Loucy (cell line): ENCODE data around the gene MRGPRE.

ENCODE experiments used
- H2AFZ ChIP-seq: fragments of 200-600 bp; sonication (generic); 2 replicates; pipeline ENCODE4 v1.6.0; 2016; ENCODE audit warnings: antibody characterized with exemption, mild to moderate bottlenecking, low read length, moderate library complexity
- H3F3A ChIP-seq: fragments of 200-600 bp; 2 replicates; pipeline ENCODE4 v1.6.0; 2016; ENCODE audit warnings: antibody characterized with exemption, low read depth, mild to moderate bottlenecking
- H3K27me3 ChIP-seq: fragments of 200-600 bp; sonication (generic); 2 replicates; pipeline ENCODE4 v1.6.1; 2014; ENCODE audit warnings: low read length, mild to moderate bottlenecking; ENCODE audit not compliant: insufficient read depth, poor library complexity, severe bottlenecking
- H3K36me3 ChIP-seq: fragments of 200-600 bp; sonication (generic); 2 replicates; pipeline ENCODE4 v1.6.1; 2016; ENCODE audit warnings: low read length; ENCODE audit not compliant: insufficient read depth
- H3K4me1 ChIP-seq: fragments of 200-600 bp; sonication (generic); 2 replicates; pipeline ENCODE4 v1.5.1; 2014; ENCODE audit warnings: low read length, mild to moderate bottlenecking; ENCODE audit not compliant: insufficient read depth, poor library complexity, severe bottlenecking
- H3K4me2 ChIP-seq: fragments of 200-600 bp; sonication (generic); 2 replicates; pipeline ENCODE4 v1.6.0; 2014; ENCODE audit warnings: antibody characterized with exemption, low read length, low read depth, mild to moderate bottlenecking; ENCODE audit not compliant: poor library complexity, severe bottlenecking
- H3K4me3 ChIP-seq: fragments of 200-600 bp; sonication (generic); 2 replicates; pipeline ENCODE4 v1.5.1; 2014; ENCODE audit warnings: low read length, mild to moderate bottlenecking, mixed read lengths; ENCODE audit not compliant: poor library complexity, severe bottlenecking
- H3K79me2 ChIP-seq: fragments of 200-600 bp; sonication (generic); 2 replicates; pipeline ENCODE4 v1.6.1; 2014; ENCODE audit warnings: low read length; ENCODE audit not compliant: insufficient read depth
- H3K9ac ChIP-seq: fragments of 200-600 bp; sonication (generic); 2 replicates; pipeline ENCODE4 v1.6.0; 2014; ENCODE audit warnings: mild to moderate bottlenecking, low read depth, low read length, moderate library complexity; ENCODE audit not compliant: poor library complexity, severe bottlenecking
- H3K9me2 ChIP-seq: fragments of 200-600 bp; sonication (generic); replicated peaks from 2 replicates; pipeline ENCODE4 v1.6.1; 2016; ENCODE audit warnings: low read depth, low read length, mixed read lengths
- H3K9me3 ChIP-seq: fragments of 200-600 bp; sonication (generic); 2 replicates; pipeline ENCODE4 v1.6.1; 2014; ENCODE audit warnings: mild to moderate bottlenecking, antibody characterized with exemption, low read length, low read depth; ENCODE audit not compliant: insufficient read depth
- H4K20me1 ChIP-seq: fragments of 200-600 bp; sonication (generic); 2 replicates; pipeline ENCODE4 v1.6.0; 2014; ENCODE audit warnings: antibody characterized with exemption, low read length, mild to moderate bottlenecking; ENCODE audit not compliant: insufficient read depth, poor library complexity, severe bottlenecking
- CTCF ChIP-seq: fragments of 200-600 bp; sonication (generic); conservative IDR thresholded peaks from 2 replicates; pipeline ENCODE4 v1.5.1; 2014; ENCODE audit warnings: mild to moderate bottlenecking, antibody characterized with exemption, low read length
- EZH2phosphoT487 ChIP-seq: fragments of 200-600 bp; IDR thresholded peaks from 2 replicates; pipeline ENCODE4 v1.6.1; 2018; ENCODE audit warnings: antibody characterized with exemption, mild to moderate bottlenecking, moderate library complexity, borderline replicate concordance

Gene MRGPRE

GRCh38 chr11:3202759-3203158 lies 29.5 kb downstream of the MRGPRE start:
- peak overlapping the region; percentile 52 for H3K4me2 ChIP-seq
- H3F3A ChIP-seq = no peaks in the 10 kb centered on the region
- H3K9me2 ChIP-seq = no peaks in the 10 kb centered on the region
- H3K9me3 ChIP-seq = no peaks in the 10 kb centered on the region
- no peaks in the 10 kb centered on the region for H4K20me1 ChIP-seq
- H3K4me3 ChIP-seq = no peak overlapping the region
- H3K4me1 ChIP-seq = peaks cover 14% of the 10 kb centered on the region
- H3K79me2 ChIP-seq = no peaks in the 10 kb centered on the region
- H3K36me3 ChIP-seq = no peaks in the 10 kb centered on the region
- H3K9ac ChIP-seq = peak overlapping the region; percentile 45
- TF ChIP-seq EZH2phosphoT487 = no peak
- no peak for TF ChIP-seq CTCF
- no peak overlapping the region for H2AFZ ChIP-seq
- H3K27me3 ChIP-seq = no peaks in the 10 kb centered on the region

- Histone ChIP-seq H4K20me1 (no peaks in the 10 kb centered on the region), H3K79me2 (no peaks in the 10 kb centered on the region), H3K36me3 (no peaks in the 10 kb centered on the region), H2AFZ (no peak overlapping the region), H3F3A (no peaks in the 10 kb centered on the region), H3K27me3 (no peaks in the 10 kb centered on the region), H3K9me3 (no peaks in the 10 kb centered on the region), H3K4me3 (no peak overlapping the region), H3K4me1 (peaks cover 14% of the 10 kb centered on the region), H3K9me2 (no peaks in the 10 kb centered on the region), H3K4me2 (peak overlapping the region; percentile 52), H3K9ac (peak overlapping the region; percentile 45)
- no peak for TF ChIP-seq CTCF
- no peak for TF ChIP-seq EZH2phosphoT487
These were observed 29.9 kb downstream of the MRGPRE start for GRCh38 chr11:3202305-3202704.

GRCh38 chr11:3201677-3202181 lies 30.5 kb downstream of the MRGPRE start:
- H4K20me1 ChIP-seq = no peaks in the 10 kb centered on the region
- no peak for TF ChIP-seq CTCF
- no peak for TF ChIP-seq EZH2phosphoT487
- peaks cover 14% of the 10 kb centered on the region for H3K4me1 ChIP-seq
- no peak overlapping the region for H2AFZ ChIP-seq
- no peaks in the 10 kb centered on the region for H3F3A ChIP-seq
- peak overlapping the region; percentile 45 for H3K9ac ChIP-seq
- H3K27me3 ChIP-seq = no peaks in the 10 kb centered on the region
- H3K4me3 ChIP-seq = no peak overlapping the region
- no peaks in the 10 kb centered on the region for H3K79me2 ChIP-seq
- H3K36me3 ChIP-seq = no peaks in the 10 kb centered on the region
- H3K4me2 ChIP-seq = peak overlapping the region; percentile 52
- no peaks in the 10 kb centered on the region for H3K9me3 ChIP-seq
- no peaks in the 10 kb centered on the region for H3K9me2 ChIP-seq
